ENCODE measurements around the gene SPAAR. TPM values are rescaled to one million over a fixed set of nuclear protein-coding genes. Genes with fewer than 3 reads are reported as not detected.
A peak's percentile ranks its signal among the peaks of the same experiment; 100 is the strongest.
"Not testable (repeated sequence)": the region's sequence is repeated elsewhere in the genome, so short reads cannot be mapped to it uniquely, and the experiment has no call there.

Gene SPAAR
- polyA plus RNA-seq, 1 donor (not counting 4 experiments of a cell fraction or from before 2014, with no cell fraction given): not detected

GRCh38 chr9:35882263-35882848 is 26.9 kb upstream of the SPAAR start:
- Histone ChIP-seq H3K79me2 (ENCODE audit: control insufficient read depth, insufficient read depth, low read length) (no peaks in the 10 kb centered on the region), H3K4me3 (ENCODE audit: control insufficient read depth in 2 of 3, extremely low read depth in 1 of 3, insufficient read depth in 2 of 3, low read depth in 1 of 3, low read length in 3 of 3) (no peak overlapping the region), H3K4me2 (ENCODE audit: control insufficient read depth, extremely low read depth, insufficient read depth, low read depth, low read length) (no peak overlapping the region), H3K27ac (ENCODE audit: control insufficient read depth, insufficient read depth, low read length) (no peak overlapping the region), H2AFZ (ENCODE audit: control insufficient read depth, low read length) (no peak overlapping the region), H3K9me1 (ENCODE audit: control insufficient read depth, extremely low read depth, insufficient read depth, low read length) (no peaks in the 10 kb centered on the region), H3K4me1 (ENCODE audit: control insufficient read depth, extremely low read depth, insufficient read depth, low read length) (no peaks in the 10 kb centered on the region), H3K9ac (ENCODE audit: control insufficient read depth, extremely low read depth, insufficient read depth, low read length) (no peak overlapping the region), H3K9me3 (ENCODE audit: control insufficient read depth, low read depth, low read length) (no peaks in the 10 kb centered on the region), H3K27me3 (ENCODE audit: control insufficient read depth, extremely low read depth, insufficient read depth, low read length) (no peaks in the 10 kb centered on the region), H4K20me1 (ENCODE audit: control insufficient read depth, extremely low read depth, insufficient read depth, low read length) (no peaks in the 10 kb centered on the region), H3K36me3 (ENCODE audit: control insufficient read depth in 2 of 2, extremely low read depth in 1 of 2, insufficient read depth in 2 of 2, low read length in 2 of 2) (no peaks in the 10 kb centered on the region)
- DNase-seq (ENCODE audit: low read depth, low spot score) (no peak), FAIRE-seq (peak; percentile 92)
- dilution Hi-C loops (cut with MboI; ENCODE audit: extremely low pct_ligation_motif_present, low sequenced_read_pairs): no loop called here
- TF ChIP-seq CTCF (optimal IDR thresholded peaks at IDR 0.05 in 1 of 3, IDR thresholded peaks at IDR 0.05 in 1 of 3, conservative IDR thresholded peaks at IDR 0.05 in 1 of 3; ENCODE audit: extremely low read depth in 1 of 3, insufficient read depth in 2 of 3, low read length in 3 of 3) (peak; percentile 86 to 98 (median 92)), EZH2 (IDR thresholded peaks at IDR 0.05; ENCODE audit: low read length) (no peak)

- TF ChIP-seq CTCF (optimal IDR thresholded peaks at IDR 0.05 in 1 of 3, IDR thresholded peaks at IDR 0.05 in 1 of 3, conservative IDR thresholded peaks at IDR 0.05 in 1 of 3; ENCODE audit: extremely low read depth in 1 of 3, insufficient read depth in 2 of 3, low read length in 3 of 3) (no peak), EZH2 (IDR thresholded peaks at IDR 0.05; ENCODE audit: low read length) (no peak)
- no peak overlapping the region for H3K27ac ChIP-seq (ENCODE audit: control insufficient read depth, insufficient read depth, low read length)
- no peak overlapping the region for H3K9ac ChIP-seq (ENCODE audit: control insufficient read depth, extremely low read depth, insufficient read depth, low read length)
- no peaks in the 10 kb centered on the region for H3K36me3 ChIP-seq (ENCODE audit: control insufficient read depth in 2 of 2, extremely low read depth in 1 of 2, insufficient read depth in 2 of 2, low read length in 2 of 2)
- no peak for FAIRE-seq
- H2AFZ ChIP-seq (ENCODE audit: control insufficient read depth, low read length): no peak overlapping the region
- no peak for DNase-seq (ENCODE audit: low read depth, low spot score)
- no peak overlapping the region for H3K4me3 ChIP-seq (ENCODE audit: control insufficient read depth in 2 of 3, extremely low read depth in 1 of 3, insufficient read depth in 2 of 3, low read depth in 1 of 3, low read length in 3 of 3)
- H3K79me2 ChIP-seq (ENCODE audit: control insufficient read depth, insufficient read depth, low read length): no peaks in the 10 kb centered on the region
- H4K20me1 ChIP-seq (ENCODE audit: control insufficient read depth, extremely low read depth, insufficient read depth, low read length): no peaks in the 10 kb centered on the region
- dilution Hi-C loops (cut with MboI; ENCODE audit: extremely low pct_ligation_motif_present, low sequenced_read_pairs): no loop called here
- no peak overlapping the region for H3K4me2 ChIP-seq (ENCODE audit: control insufficient read depth, extremely low read depth, insufficient read depth, low read depth, low read length)
- no peaks in the 10 kb centered on the region for H3K27me3 ChIP-seq (ENCODE audit: control insufficient read depth, extremely low read depth, insufficient read depth, low read length)
- H3K9me3 ChIP-seq (ENCODE audit: control insufficient read depth, low read depth, low read length): no peaks in the 10 kb centered on the region
- no peaks in the 10 kb centered on the region for H3K9me1 ChIP-seq (ENCODE audit: control insufficient read depth, extremely low read depth, insufficient read depth, low read length)
- H3K4me1 ChIP-seq (ENCODE audit: control insufficient read depth, extremely low read depth, insufficient read depth, low read length): no peaks in the 10 kb centered on the region
Measured at GRCh38 chr9:35882996-35883395, 26.3 kb upstream of the SPAAR start.

GRCh38 chr9:35884908-35885307 is 24.4 kb upstream of the SPAAR start:
- H3K4me1 ChIP-seq (ENCODE audit: control insufficient read depth, extremely low read depth, insufficient read depth, low read length); H3K79me2 ChIP-seq (ENCODE audit: control insufficient read depth, insufficient read depth, low read length); H3K4me2 ChIP-seq (ENCODE audit: control insufficient read depth, extremely low read depth, insufficient read depth, low read depth, low read length); H3K9me3 ChIP-seq (ENCODE audit: control insufficient read depth, low read depth, low read length); DNase-seq (ENCODE audit: low read depth, low spot score); dilution Hi-C loops (cut with MboI; ENCODE audit: extremely low pct_ligation_motif_present, low sequenced_read_pairs); H3K9me1 ChIP-seq (ENCODE audit: control insufficient read depth, extremely low read depth, insufficient read depth, low read length); H3K36me3 ChIP-seq (ENCODE audit: control insufficient read depth in 2 of 2, extremely low read depth in 1 of 2, insufficient read depth in 2 of 2, low read length in 2 of 2); H3K4me3 ChIP-seq (ENCODE audit: control insufficient read depth in 2 of 3, extremely low read depth in 1 of 3, insufficient read depth in 2 of 3, low read depth in 1 of 3, low read length in 3 of 3); H2AFZ ChIP-seq (ENCODE audit: control insufficient read depth, low read length); H4K20me1 ChIP-seq (ENCODE audit: control insufficient read depth, extremely low read depth, insufficient read depth, low read length); H3K27me3 ChIP-seq (ENCODE audit: control insufficient read depth, extremely low read depth, insufficient read depth, low read length); H3K9ac ChIP-seq (ENCODE audit: control insufficient read depth, extremely low read depth, insufficient read depth, low read length); FAIRE-seq; H3K27ac ChIP-seq (ENCODE audit: control insufficient read depth, insufficient read depth, low read length): not testable (repeated sequence)
